Measurements from ENCODE around the gene METTL16.

DNA sequence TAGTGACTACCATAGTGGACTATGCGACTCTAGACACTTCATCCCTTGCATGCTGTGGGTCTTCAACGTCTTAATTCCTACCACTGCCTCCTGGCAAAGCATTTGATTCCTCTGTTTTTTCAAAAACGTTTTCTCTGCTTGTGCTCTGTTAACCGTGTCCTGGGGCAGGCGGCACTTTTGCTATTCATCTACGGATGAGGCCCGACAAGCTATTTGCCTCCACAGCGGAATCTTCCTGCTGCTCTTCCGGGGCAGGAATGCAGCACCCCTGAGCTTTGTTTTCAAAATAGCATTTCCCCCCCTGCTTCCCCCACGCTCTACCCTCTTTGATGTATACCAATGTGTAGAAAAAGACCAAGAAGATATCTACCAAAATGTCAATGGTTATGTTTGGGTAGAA, 39.8 kb upstream of the METTL16 start:
- TF ChIP-seq, protein P1, sequence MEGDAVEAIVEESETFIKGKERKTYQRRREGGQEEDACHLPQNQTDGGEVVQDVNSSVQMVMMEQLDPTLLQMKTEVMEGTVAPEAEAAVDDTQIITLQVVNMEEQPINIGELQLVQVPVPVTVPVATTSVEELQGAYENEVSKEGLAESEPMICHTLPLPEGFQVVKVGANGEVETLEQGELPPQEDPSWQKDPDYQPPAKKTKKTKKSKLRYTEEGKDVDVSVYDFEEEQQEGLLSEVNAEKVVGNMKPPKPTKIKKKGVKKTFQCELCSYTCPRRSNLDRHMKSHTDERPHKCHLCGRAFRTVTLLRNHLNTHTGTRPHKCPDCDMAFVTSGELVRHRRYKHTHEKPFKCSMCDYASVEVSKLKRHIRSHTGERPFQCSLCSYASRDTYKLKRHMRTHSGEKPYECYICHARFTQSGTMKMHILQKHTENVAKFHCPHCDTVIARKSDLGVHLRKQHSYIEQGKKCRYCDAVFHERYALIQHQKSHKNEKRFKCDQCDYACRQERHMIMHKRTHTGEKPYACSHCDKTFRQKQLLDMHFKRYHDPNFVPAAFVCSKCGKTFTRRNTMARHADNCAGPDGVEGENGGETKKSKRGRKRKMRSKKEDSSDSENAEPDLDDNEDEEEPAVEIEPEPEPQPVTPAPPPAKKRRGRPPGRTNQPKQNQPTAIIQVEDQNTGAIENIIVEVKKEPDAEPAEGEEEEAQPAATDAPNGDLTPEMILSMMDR (IDR thresholded peaks at IDR 0.05; ENCODE audit: low read depth, low read length): no peak
- TF ChIP-seq, protein P2, sequence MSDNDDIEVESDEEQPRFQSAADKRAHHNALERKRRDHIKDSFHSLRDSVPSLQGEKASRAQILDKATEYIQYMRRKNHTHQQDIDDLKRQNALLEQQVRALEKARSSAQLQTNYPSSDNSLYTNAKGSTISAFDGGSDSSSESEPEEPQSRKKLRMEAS (IDR thresholded peaks at IDR 0.05; ENCODE audit: low read depth, low read length): no peak

Data from NB4 (cell line).